K562 (cell line): Measurements from ENCODE around the gene C10orf105. TPM values are rescaled to one million over a fixed set of nuclear protein-coding genes. Genes with fewer than 3 reads are reported as not detected.

Experiments used
- DIDO1 ChIP-seq: fragments of 450-650 bp; IDR thresholded peaks from 2 replicates; pipeline ENCODE4 v1.6.1; 2016; ENCODE audit warnings: low read depth, missing biosample characterization, missing genetic modification characterization
- EP400 ChIP-seq: fragments of 450-650 bp; IDR thresholded peaks from 2 replicates; pipeline ENCODE4 v1.6.1; 2017; ENCODE audit warnings: antibody characterized with exemption, mild to moderate bottlenecking, moderate library complexity
- RBBP5 ChIP-seq: fragments of 200-600 bp; sonication (generic); IDR thresholded peaks from 2 replicates; pipeline ENCODE4 v1.6.1; 2012; ENCODE audit warnings: borderline replicate concordance, mild to moderate bottlenecking, low read length, control low read depth, inconsistent platforms; ENCODE audit not compliant: insufficient read depth, poor library complexity, severe bottlenecking
- RREB1 ChIP-seq: fragments of 250-450 bp; sonication (Bioruptor Pico); IDR thresholded peaks from 2 replicates; pipeline ENCODE4 v1.4.0; 2020
- TBP ChIP-seq: optimal IDR thresholded peaks from 2 replicates; pipeline ENCODE3; 2011; ENCODE audit warnings: low read depth, low read length, improper control_type of control experiment
- TRIM24 ChIP-seq, 2 experiments: fragments of 450-650 bp; IDR thresholded peaks; 2 replicates each; pipeline ENCODE4 v1.6.1; 2016
- XRCC5 ChIP-seq: fragments of 200-400 bp; formaldehyde crosslinking; IDR thresholded peaks from 2 replicates; pipeline ENCODE4 v1.6.1; 2017; ENCODE audit warnings: low read depth, mild to moderate bottlenecking, low read length
- ZBTB7A ChIP-seq: IDR thresholded peaks from 2 replicates; pipeline ENCODE4 v1.6.1; 2011; ENCODE audit warnings: low read depth, mild to moderate bottlenecking, low read length, moderate library complexity, borderline replicate concordance; ENCODE audit not compliant: control insufficient read depth
- ZNF134 ChIP-seq: fragments of 250-450 bp; sonication (Bioruptor Pico); conservative IDR thresholded peaks from 2 replicates; pipeline ENCODE4 v1.4.0; 2020
- ZNF140 ChIP-seq: fragments of 250-450 bp; sonication (Bioruptor Pico); IDR thresholded peaks from 2 replicates; pipeline ENCODE4 v1.8.0; 2021; ENCODE audit warnings: moderate library complexity, mild to moderate bottlenecking, inconsistent platforms
- ZNF561 ChIP-seq: fragments of 450-650 bp; formaldehyde crosslinking; conservative IDR thresholded peaks from 2 replicates; pipeline ENCODE4 v1.4.0; 2020; ENCODE audit warnings: mild to moderate bottlenecking, moderate library complexity
- ZNF780A ChIP-seq: fragments of 250-450 bp; sonication (Bioruptor Pico); IDR thresholded peaks from 2 replicates; pipeline ENCODE4 v1.5.0; 2021; ENCODE audit warnings: mild to moderate bottlenecking
- polyA plus RNA-seq, 8 experiments: library from polyadenylated mRNA; depleted of rRNA in 4 of 8; stranded (reverse) in 5 of 8; unstranded in 3 of 8; fragments of >200 nt; fragmentation: Nextera tagmentation in 2 of 8; fragmentation: Illumina TruSeq in 1 of 8; extraction: Ambion mirVana in 2 of 8; extraction: Trizol in 1 of 8; gene quantifications; 2 replicates each; pipeline versions ENCODE4 v1.2.1 to v1.2.3, GENCODE V29; 2011 to 2014; ENCODE audit warnings: inconsistent platforms in 1 of 8, missing spikeins in 1 of 8
- total RNA-seq, 7 experiments: library from RNA; depleted of rRNA in 6 of 7; stranded (reverse); fragments of >200 nt in 6 of 7; fragmentation: Illumina TruSeq in 2 of 7; extraction: Trizol in 2 of 7; gene quantifications; 2 replicates each; pipeline versions ENCODE4 v1.2.1 to v1.2.3, GENCODE V29; 2011 to 2021; ENCODE audit warnings: low replicate concordance in 1 of 7
- TF ChIP-seq, protein P1 (sequence below): sonication (generic); formaldehyde crosslinking; IDR thresholded peaks from 2 replicates; pipeline ENCODE4 v1.8.0; 2022; ENCODE audit warnings: mild to moderate bottlenecking, missing genetic modification reagents

Gene C10orf105
- total and polyA plus RNA-seq, 9 of the 15 experiments (the other 6 are each of a cell fraction or from before 2014, with no cell fraction given) = 0.03 to 0.25 (median 0.04) TPM; not detected in 3

- TF ChIP-seq RREB1 (no peak), RBBP5 (no peak), ZNF134 (CRISPR knock-in tag) (no peak), TBP (no peak), ZNF140 (CRISPR knock-in tag) (no peak), XRCC5 (no peak), ZNF780A (no peak), DIDO1 (tag) (no peak), ZNF561 (CRISPR knock-in tag) (no peak), TRIM24 (IDR thresholded peaks at IDR 0.05) (no peak), EP400 (no peak), ZBTB7A (no peak)
- TF ChIP-seq, protein P1, sequence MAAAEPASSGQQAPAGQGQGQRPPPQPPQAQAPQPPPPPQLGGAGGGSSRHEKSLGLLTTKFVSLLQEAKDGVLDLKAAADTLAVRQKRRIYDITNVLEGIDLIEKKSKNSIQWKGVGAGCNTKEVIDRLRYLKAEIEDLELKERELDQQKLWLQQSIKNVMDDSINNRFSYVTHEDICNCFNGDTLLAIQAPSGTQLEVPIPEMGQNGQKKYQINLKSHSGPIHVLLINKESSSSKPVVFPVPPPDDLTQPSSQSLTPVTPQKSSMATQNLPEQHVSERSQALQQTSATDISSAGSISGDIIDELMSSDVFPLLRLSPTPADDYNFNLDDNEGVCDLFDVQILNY (CRISPR knock-in tag) = no peak
These were observed 52.2 kb downstream of the C10orf105 start (continued) for GRCh38 chr10:71667387-71667752.
